C1 segment of cervical spinal cord (tissue), 14 donors: ENCODE data around the gene TEAD1.

ENCODE experiments used
- DNase-seq, 14 donors: peaks; one replicate each; lab custom pipeline; 2025; lab: John Stamatoyannopoulos, UW

The TEAD1 gene

GRCh38 chr11:12832480-12833224, 158.4 kb downstream of the TEAD1 start:
- no peak for DNase-seq

GRCh38 chr11:12834166-12834565, 159.9 kb downstream of the TEAD1 start:
- DNase-seq: no peak

- DNase-seq: no peak
Measured at GRCh38 chr11:12834630-12835029, 160.4 kb downstream of the TEAD1 start.

GRCh38 chr11:12835286-12835685, 161.1 kb downstream of the TEAD1 start:
- DNase-seq: no peak

GRCh38 chr11:12838463-12839123, 164.4 kb downstream of the TEAD1 start:
- no peak for DNase-seq

- no peak for DNase-seq
Measured at GRCh38 chr11:12840871-12841660, 166.8 kb downstream of the TEAD1 start.

GRCh38 chr11:12841946-12842630, 167.9 kb downstream of the TEAD1 start:
- peak in 1 of 14 donors; percentile 21 for DNase-seq

- no peak for DNase-seq
Measured at GRCh38 chr11:12842933-12843636, 168.9 kb downstream of the TEAD1 start.

- no peak for DNase-seq
Measured at GRCh38 chr11:12845163-12845562, 170.9 kb downstream of the TEAD1 start.

- peak in 7 of 14 donors; percentile 15 to 48 (median 24) for DNase-seq
Measured at GRCh38 chr11:12845739-12846358, 171.6 kb downstream of the TEAD1 start.

- DNase-seq: no peak
Measured at GRCh38 chr11:12846786-12847615, 172.8 kb downstream of the TEAD1 start.

- no peak for DNase-seq
Measured at GRCh38 chr11:12848413-12848812, 174.2 kb downstream of the TEAD1 start.

- DNase-seq: no peak
Measured at GRCh38 chr11:12853325-12853651, 179.1 kb downstream of the TEAD1 start.

- DNase-seq: no peak
Measured at GRCh38 chr11:12853652-12854296, 179.6 kb downstream of the TEAD1 start.

GRCh38 chr11:12854297-12854661, 180.1 kb downstream of the TEAD1 start:
- no peak for DNase-seq

- DNase-seq: no peak
Measured at GRCh38 chr11:12854829-12855228, 180.6 kb downstream of the TEAD1 start.

- no peak for DNase-seq
Measured at GRCh38 chr11:12856338-12856737, 182.1 kb downstream of the TEAD1 start.

GRCh38 chr11:12857572-12857971, 183.4 kb downstream of the TEAD1 start:
- DNase-seq: no peak

GRCh38 chr11:12859872-12860657, 185.8 kb downstream of the TEAD1 start:
- no peak for DNase-seq
